ENCODE results near the gene ETFA. TPM values are rescaled to one million over a fixed set of nuclear protein-coding genes. Genes with fewer than 3 reads are reported as not detected.

ETFA gene
- total RNA-seq, 1 donor from 2014 or later, result 109 TPM

DNA sequence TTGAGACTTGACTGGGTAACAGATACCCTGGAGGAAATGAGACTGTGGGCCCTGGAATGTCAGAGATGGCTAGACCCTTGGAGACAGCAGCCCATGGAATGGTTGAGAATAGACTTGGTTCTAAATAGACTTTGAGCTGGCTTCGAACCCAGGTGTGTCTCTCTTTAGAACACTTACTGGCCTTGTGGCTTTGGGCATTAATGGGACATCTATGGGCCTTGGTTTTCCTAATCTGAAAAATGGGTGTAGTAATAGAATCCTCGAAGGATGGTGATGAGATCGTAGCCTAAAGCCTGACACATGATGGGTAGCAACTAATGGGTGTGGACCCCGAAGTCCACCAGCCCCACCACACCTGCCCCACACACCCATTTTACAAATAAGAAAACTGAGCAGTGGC lies 132.2 kb downstream of the ETFA start:
- H3K36me3 Mint-ChIP-seq (ENCODE audit: low read depth), result no peaks in the 10 kb centered on the region
- no peaks in the 10 kb centered on the region for H3K9me3 Mint-ChIP-seq
- no peak for TF ChIP-seq CTCF (conservative IDR thresholded peaks at IDR 0.05)
- no peak for DNase-seq (ENCODE audit: low read depth, low spot score)
- no peak overlapping the region for H3K4me3 Mint-ChIP-seq
- H3K4me1 Mint-ChIP-seq, result peaks cover 19% of the 10 kb centered on the region
- no peaks in the 10 kb centered on the region for H3K27me3 Mint-ChIP-seq (ENCODE audit: low read depth)
- no peak overlapping the region for H3K27ac Mint-ChIP-seq (ENCODE audit: unreplicated experiment)

- no peak for DNase-seq (ENCODE audit: low read depth, low spot score)
- Mint-ChIP-seq H3K36me3 (ENCODE audit: low read depth) (no peaks in the 10 kb centered on the region), H3K27ac (ENCODE audit: unreplicated experiment) (peak overlapping the region; percentile 39), H3K27me3 (ENCODE audit: low read depth) (no peaks in the 10 kb centered on the region), H3K4me1 (peaks cover 13% of the 10 kb centered on the region), H3K4me3 (no peak overlapping the region), H3K9me3 (no peaks in the 10 kb centered on the region)
- no peak for TF ChIP-seq CTCF (conservative IDR thresholded peaks at IDR 0.05)
Measured at GRCh38 chr15:76178296-76179000, 132.8 kb downstream of the ETFA start.

- no peak for DNase-seq (ENCODE audit: low read depth, low spot score)
- H3K4me1 Mint-ChIP-seq, result peaks cover 13% of the 10 kb centered on the region
- TF ChIP-seq CTCF (conservative IDR thresholded peaks at IDR 0.05), result no peak
- no peak overlapping the region for H3K27ac Mint-ChIP-seq (ENCODE audit: unreplicated experiment)
- no peaks in the 10 kb centered on the region for H3K9me3 Mint-ChIP-seq
- no peak overlapping the region for H3K4me3 Mint-ChIP-seq
- H3K36me3 Mint-ChIP-seq (ENCODE audit: low read depth), result no peaks in the 10 kb centered on the region
- H3K27me3 Mint-ChIP-seq (ENCODE audit: low read depth), result no peaks in the 10 kb centered on the region
Measured at GRCh38 chr15:76177491-76178040, 133.7 kb downstream of the ETFA start.

GRCh38 chr15:76176487-76177085 lies 134.7 kb downstream of the ETFA start:
- peaks cover 13% of the 10 kb centered on the region for H3K4me1 Mint-ChIP-seq
- no peaks in the 10 kb centered on the region for H3K27me3 Mint-ChIP-seq (ENCODE audit: low read depth)

DNA sequence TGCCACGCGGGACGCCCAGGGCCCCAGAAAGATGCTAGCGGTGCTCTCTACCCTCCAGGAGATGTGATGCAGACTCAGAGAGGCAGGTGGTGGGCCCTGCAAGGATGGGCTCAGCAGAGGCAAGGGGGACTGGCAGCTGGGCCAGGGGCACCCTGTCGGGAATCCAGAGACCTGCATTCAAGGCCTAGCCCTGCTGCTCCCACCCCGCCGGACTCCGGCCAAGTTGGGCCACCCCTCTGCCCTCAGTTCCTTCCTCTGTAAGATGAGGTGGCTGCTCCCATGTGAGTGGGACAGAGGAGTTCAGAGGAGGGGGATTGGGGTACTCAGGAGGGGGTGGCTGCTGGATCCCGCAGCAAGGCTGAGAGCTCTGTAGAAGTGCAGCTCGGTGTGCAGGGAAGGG lies 135.2 kb downstream of the ETFA start:
- peaks cover 13% of the 10 kb centered on the region for H3K4me1 Mint-ChIP-seq
- no peak for TF ChIP-seq CTCF (conservative IDR thresholded peaks at IDR 0.05)
- no peak for DNase-seq (ENCODE audit: low read depth, low spot score)
- H3K36me3 Mint-ChIP-seq (ENCODE audit: low read depth), result no peaks in the 10 kb centered on the region
- no peaks in the 10 kb centered on the region for H3K27me3 Mint-ChIP-seq (ENCODE audit: low read depth)
- H3K9me3 Mint-ChIP-seq, result no peaks in the 10 kb centered on the region
- no peak overlapping the region for H3K27ac Mint-ChIP-seq (ENCODE audit: unreplicated experiment)
- H3K4me3 Mint-ChIP-seq, result no peak overlapping the region

More at GRCh38 chr15:76176487-76177085, 134.7 kb downstream of the ETFA start:
- DNase-seq (ENCODE audit: low read depth, low spot score), result no peak
- Mint-ChIP-seq H3K36me3 (ENCODE audit: low read depth) (no peaks in the 10 kb centered on the region), H3K9me3 (no peaks in the 10 kb centered on the region), H3K4me3 (no peak overlapping the region), H3K27ac (ENCODE audit: unreplicated experiment) (no peak overlapping the region)
- TF ChIP-seq CTCF (conservative IDR thresholded peaks at IDR 0.05), result no peak

All from neural crest cell (in vitro differentiated cells).